ENCODE measurements around the gene RYR3. TPM values are rescaled to one million over a fixed set of nuclear protein-coding genes. Genes with fewer than 3 reads are reported as not detected.
"Not testable (repeated sequence)": the region's sequence is repeated elsewhere in the genome, so short reads cannot be mapped to it uniquely, and the experiment has no call there.

RYR3 gene
- total RNA-seq, 1 donor from 2014 or later: under 0.01 TPM

GRCh38 chr15:33754242-33754641 is 443.5 kb downstream of the RYR3 start:
- DNase-seq (ENCODE audit: low read depth, low spot score): no peak

GRCh38 chr15:33756961-33757360 is 446.2 kb downstream of the RYR3 start:
- DNase-seq (ENCODE audit: low read depth, low spot score): no peak

GRCh38 chr15:33757516-33758232 is 446.9 kb downstream of the RYR3 start:
- no peak for DNase-seq (ENCODE audit: low read depth, low spot score)

GRCh38 chr15:33766389-33766788 is 455.6 kb downstream of the RYR3 start:
- DNase-seq (ENCODE audit: low read depth, low spot score): no peak

- DNase-seq (ENCODE audit: low read depth, low spot score): no peak
These were observed 458.0 kb downstream of the RYR3 start for GRCh38 chr15:33768670-33769190.

GRCh38 chr15:33773969-33774368 is 463.2 kb downstream of the RYR3 start:
- DNase-seq (ENCODE audit: low read depth, low spot score): no peak

GRCh38 chr15:33778852-33779251 is 468.1 kb downstream of the RYR3 start:
- no peak for DNase-seq (ENCODE audit: low read depth, low spot score)

- DNase-seq (ENCODE audit: low read depth, low spot score): no peak
These were observed 469.4 kb downstream of the RYR3 start for GRCh38 chr15:33780011-33780768.

- DNase-seq (ENCODE audit: low read depth, low spot score): no peak
These were observed 472.2 kb downstream of the RYR3 start for GRCh38 chr15:33782966-33783365.

GRCh38 chr15:33785366-33785765 is 474.6 kb downstream of the RYR3 start:
- DNase-seq (ENCODE audit: low read depth, low spot score): no peak

GRCh38 chr15:33788906-33789540 is 478.3 kb downstream of the RYR3 start:
- DNase-seq (ENCODE audit: low read depth, low spot score): no peak

GRCh38 chr15:33794453-33794852 is 483.7 kb downstream of the RYR3 start:
- DNase-seq (ENCODE audit: low read depth, low spot score): no peak

- no peak for DNase-seq (ENCODE audit: low read depth, low spot score)
These were observed 484.3 kb downstream of the RYR3 start for GRCh38 chr15:33795070-33795469.

- no peak for DNase-seq (ENCODE audit: low read depth, low spot score)
These were observed 486.9 kb downstream of the RYR3 start for GRCh38 chr15:33797651-33798050.

GRCh38 chr15:33801954-33802353 is 491.2 kb downstream of the RYR3 start:
- no peak for DNase-seq (ENCODE audit: low read depth, low spot score)

- no peak for DNase-seq (ENCODE audit: low read depth, low spot score)
These were observed 496.9 kb downstream of the RYR3 start for GRCh38 chr15:33807665-33808064.

GRCh38 chr15:33808720-33809457 is 498.1 kb downstream of the RYR3 start:
- no peak for DNase-seq (ENCODE audit: low read depth, low spot score)

GRCh38 chr15:33810073-33810595 is 499.4 kb downstream of the RYR3 start:
- no peak for DNase-seq (ENCODE audit: low read depth, low spot score)

- DNase-seq (ENCODE audit: low read depth, low spot score): no peak
These were observed 500.0 kb downstream of the RYR3 start for GRCh38 chr15:33810806-33811205.

GRCh38 chr15:33813891-33814290 is 503.1 kb downstream of the RYR3 start:
- no peak for DNase-seq (ENCODE audit: low read depth, low spot score)

- not testable (repeated sequence) for DNase-seq (ENCODE audit: low read depth, low spot score)
These were observed 508.7 kb downstream of the RYR3 start for GRCh38 chr15:33819499-33819898.
